Measurements from ENCODE around the gene OR5P2. TPM values are rescaled to one million over a fixed set of nuclear protein-coding genes. Genes with fewer than 3 reads are reported as not detected.

OR5P2 gene
- 0.18 TPM for total RNA-seq

GRCh38 chr11:7796842-7797241 is at the start of gene OR5P2:
Gene OR5P2, minus strand, starts transcription at chr11:7796942. Its CDS starts 0 bp downstream, at chr11:7796942.

GRCh38 chr11:7830740-7831139 is 34.0 kb upstream of the OR5P2 start, which contains the start of gene OR5P3:
Gene OR5P3, minus strand, starts transcription at chr11:7830840.

Other genes with a start within 250 kb of the OR5P2 start
- 11.9 TPM for gene CYB5R2, start 123.4 kb downstream of the OR5P2 start, total RNA-seq
- gene OVCH2, start 90.5 kb downstream of the OR5P2 start, total RNA-seq: 5.3 TPM
- 0.35 TPM for gene OR5P3, start 33.9 kb upstream of the OR5P2 start, total RNA-seq
- gene OR10A6, start 134.3 kb upstream of the OR5P2 start, total RNA-seq: not detected
- not detected for gene OR10A3, start 144.8 kb upstream of the OR5P2 start, total RNA-seq
- gene NLRP10, start 168.5 kb upstream of the OR5P2 start, total RNA-seq: not detected
- 669 TPM for gene EIF3F, start 190.4 kb upstream of the OR5P2 start, total RNA-seq